Lower leg skin (tissue), 4 donors: ENCODE measurements around the gene ZNF407. TPM values are rescaled to one million over a fixed set of nuclear protein-coding genes. Genes with fewer than 3 reads are reported as not detected.

Experiments used
- DNase-seq, 2 donors: peaks; one replicate each; pipeline ENCODE4 v3.0.0-alpha.2; 2019; ENCODE audit warnings: low spot score in 2 of 2
- H3K4me3 ChIP-seq: fragments of 200-600 bp; sonication (generic); 2 replicates; pipeline ENCODE4 v1.5.1; 2017; ENCODE audit warnings: mild to moderate bottlenecking, low read depth; ENCODE audit not compliant: poor library complexity, severe bottlenecking
- CTCF ChIP-seq, 3 donors: fragments of 450-650 bp; IDR thresholded peaks; one replicate each; pipeline ENCODE4 v1.5.1; 2016; ENCODE audit warnings: antibody characterized with exemption in 3 of 3, mild to moderate bottlenecking in 3 of 3, moderate library complexity in 2 of 3
- POLR2A ChIP-seq, 2 donors: fragments of 450-650 bp; IDR thresholded peaks; one replicate each; pipeline ENCODE4 v1.6.1; 2016 to 2017; ENCODE audit warnings: antibody characterized with exemption in 2 of 2, mild to moderate bottlenecking in 1 of 2, moderate library complexity in 1 of 2
- WGBS, 2 donors: methylation state at CpG; one replicate each; pipeline ENCODE4 v1.1.5; 2018; 5-methylcytosine and 5-hydroxymethylcytosine counted together
- intact Hi-C: fragments of 100-400 bp; cut with DNase I; formaldehyde crosslinking; loops from one replicate; pipeline ENCODE4 v1.15.0; 2023; ENCODE audit warnings: low total_unique reads
- total RNA-seq, 4 donors: library from RNA; depleted of rRNA; stranded (reverse); fragments of >200 nt; gene quantifications; one replicate each; pipeline ENCODE4 v1.1.0, GENCODE V29; 2016

ZNF407 gene
- total RNA-seq, 4 donors from 2014 or later, result 7.0 to 13.9 (median 10.9) TPM

DNA sequence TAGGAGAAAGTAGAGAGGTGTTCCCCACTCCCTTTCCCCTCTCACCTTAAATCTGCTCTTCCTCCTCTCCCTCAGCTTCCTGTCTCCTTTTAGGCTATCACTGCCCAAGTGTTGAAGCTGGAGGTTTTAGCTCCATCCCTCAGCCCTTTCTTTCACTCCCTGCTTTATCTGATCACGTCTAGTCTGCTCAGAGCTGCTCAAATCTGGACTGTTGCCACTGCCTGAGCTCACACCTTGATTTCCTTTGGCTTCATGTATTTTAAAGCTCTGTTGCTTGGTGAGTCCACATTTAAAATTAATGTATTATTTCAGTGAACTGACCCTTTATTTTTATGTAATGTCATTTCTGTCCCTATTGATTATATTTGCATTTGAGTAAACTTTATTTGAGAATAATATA, 374.7 kb downstream of the ZNF407 start:
- H3K4me3 ChIP-seq, result no peak overlapping the region
- intact Hi-C loops, result no loop called here
- TF ChIP-seq CTCF (IDR thresholded peaks at IDR 0.05) (no peak), POLR2A (IDR thresholded peaks at IDR 0.05) (no peak)
- no peak for DNase-seq
- WGBS, 2 donors, result 49 to 53% methylated on average over 1 of the region's 1 CpG

- H3K4me3 ChIP-seq, result no peak overlapping the region
- 70 to 84% methylated on average over 5 of the region's 5 CpGs for WGBS, 2 donors
- DNase-seq, result no peak
- TF ChIP-seq POLR2A (IDR thresholded peaks at IDR 0.05) (no peak), CTCF (IDR thresholded peaks at IDR 0.05) (no peak)
- intact Hi-C loops, result no loop called here
These were observed 377.3 kb downstream of the ZNF407 start for GRCh38 chr18:74975001-74975400.

- DNase-seq, result no peak
- TF ChIP-seq POLR2A (IDR thresholded peaks at IDR 0.05) (no peak), CTCF (IDR thresholded peaks at IDR 0.05) (no peak)
- 87% methylated on average over 11 of the region's 11 CpGs for WGBS, 2 donors
- H3K4me3 ChIP-seq, result no peak overlapping the region
- intact Hi-C loops, result no loop called here
These were observed 378.8 kb downstream of the ZNF407 start for GRCh38 chr18:74976331-74976909.

GRCh38 chr18:74977041-74977440, 379.4 kb downstream of the ZNF407 start:
- WGBS, 2 donors, result 96 to 100% methylated on average over 2 of the region's 2 CpGs
- H3K4me3 ChIP-seq, result no peak overlapping the region
- intact Hi-C loops, result no loop called here
- TF ChIP-seq CTCF (IDR thresholded peaks at IDR 0.05), result no peak
- TF ChIP-seq POLR2A (IDR thresholded peaks at IDR 0.05), result no peak
- no peak for DNase-seq

DNA sequence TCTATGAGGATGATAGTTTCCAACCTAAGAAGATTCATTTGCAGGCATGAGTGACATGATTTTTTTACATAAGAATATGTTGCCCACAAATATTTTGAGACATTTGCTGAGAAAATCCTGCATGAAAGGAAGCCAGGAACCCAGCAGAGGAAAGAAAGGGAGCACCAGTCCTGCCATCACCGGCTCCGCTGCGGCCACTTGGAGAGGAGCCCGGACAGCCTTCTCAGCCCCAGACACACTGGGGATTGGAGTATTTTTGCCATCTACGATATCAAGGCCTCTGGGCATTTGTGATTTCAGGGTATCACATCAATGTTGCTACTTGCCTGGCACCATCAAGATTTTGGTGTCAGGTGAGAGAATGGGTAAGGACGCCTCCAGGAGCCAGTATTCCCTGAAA, 383.0 kb downstream of the ZNF407 start:
- H3K4me3 ChIP-seq, result no peak overlapping the region
- no peak for DNase-seq
- intact Hi-C loops, result no loop called here
- TF ChIP-seq POLR2A (IDR thresholded peaks at IDR 0.05), result no peak
- no peak for TF ChIP-seq CTCF (IDR thresholded peaks at IDR 0.05)
- 94 to 97% methylated on average over 6 of the region's 6 CpGs for WGBS, 2 donors

DNA sequence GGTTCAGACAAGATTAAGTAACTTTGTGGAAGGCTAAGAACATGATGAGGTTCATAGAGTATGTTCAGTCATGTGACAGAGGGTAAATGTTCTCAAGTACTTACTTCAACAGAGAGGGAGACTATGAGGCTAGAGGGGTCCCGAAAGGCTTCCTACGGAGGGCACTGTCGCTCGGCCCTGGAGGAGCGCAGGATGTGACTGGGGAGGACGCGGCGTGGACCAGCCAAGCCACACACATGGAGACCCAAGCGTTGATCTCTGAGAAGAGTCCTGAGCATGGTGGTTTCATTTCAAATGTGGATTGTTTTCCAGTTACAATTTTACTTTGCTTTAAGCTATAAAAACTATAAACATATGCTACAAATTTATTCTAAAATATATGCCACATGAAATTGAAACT, 383.8 kb downstream of the ZNF407 start:
- DNase-seq, result no peak
- TF ChIP-seq CTCF (IDR thresholded peaks at IDR 0.05), result no peak
- TF ChIP-seq POLR2A (IDR thresholded peaks at IDR 0.05), result no peak
- WGBS, 2 donors, result 94 to 96% methylated on average over 9 of the region's 9 CpGs

More for the DNA sequence above, 383.8 kb downstream of the ZNF407 start:
- H3K4me3 ChIP-seq, result no peak overlapping the region
- intact Hi-C loops, result no loop called here
